Epidermal melanocyte (primary cell): Measurements from ENCODE around the gene PIP4K2B.

Experiments
- DNase-seq: peaks from one replicate; pipeline ENCODE4 v3.0.0; 2011; ENCODE audit warnings: low spot score; ENCODE audit not compliant: insufficient read length

Gene PIP4K2B

GRCh38 chr17:38779965-38780752 lies 19.2 kb downstream of the PIP4K2B start:
- DNase-seq, result no peak

DNA sequence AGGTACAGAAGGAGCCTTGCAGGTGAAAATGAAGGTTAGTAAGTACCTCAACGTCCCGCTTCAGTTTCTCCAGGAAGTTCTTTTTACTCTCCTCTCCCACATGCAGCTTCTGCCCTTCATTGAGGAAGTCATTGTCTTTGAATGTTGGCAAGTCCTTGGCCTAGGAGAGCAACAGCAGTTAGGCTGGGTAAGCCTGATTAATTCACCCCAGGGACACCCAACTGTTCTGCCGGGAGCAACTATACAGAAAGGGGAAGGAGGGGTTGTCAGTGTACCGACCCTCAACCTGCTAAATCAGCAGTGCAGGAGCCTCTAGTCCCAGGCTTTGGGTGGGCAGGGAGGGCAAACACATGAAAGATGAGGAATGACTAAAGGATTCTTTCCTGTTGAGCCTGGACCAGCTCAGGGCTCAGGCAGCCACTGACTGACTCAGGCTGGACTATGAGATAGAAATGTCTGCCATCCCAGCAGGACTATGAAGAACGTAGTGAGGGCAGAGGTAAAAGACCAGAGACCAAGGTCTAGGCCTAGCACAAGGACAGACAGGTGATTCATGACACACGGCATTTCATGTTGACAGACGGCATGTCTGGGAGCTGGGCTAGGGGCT lies 21.6 kb downstream of the PIP4K2B start:
- DNase-seq, result no peak

GRCh38 chr17:38773258-38773657 lies 26.1 kb downstream of the PIP4K2B start:
- no peak for DNase-seq

DNA sequence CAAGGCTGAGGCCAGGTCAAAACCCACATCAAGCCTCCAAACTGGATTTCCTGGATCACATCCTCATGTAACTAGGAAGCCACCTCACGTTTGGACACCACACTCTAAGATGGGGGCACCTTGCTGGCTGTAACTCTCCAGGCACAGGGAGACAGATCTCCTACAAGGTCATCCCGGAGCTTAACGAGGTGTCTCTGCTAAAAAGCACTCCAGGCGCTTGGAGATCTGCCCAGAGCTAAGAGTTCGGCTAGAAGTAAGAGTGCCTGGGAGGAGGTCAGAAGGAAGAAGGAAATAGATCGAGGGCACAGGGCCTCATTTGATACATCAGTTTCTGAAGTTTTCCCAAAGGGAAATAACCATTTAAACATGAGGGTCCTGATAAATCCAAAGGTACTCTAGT lies 30.9 kb downstream of the PIP4K2B start:
- DNase-seq, result no peak

GRCh38 chr17:38766341-38766740 lies 33.0 kb downstream of the PIP4K2B start:
- DNase-seq, result no peak

DNA sequence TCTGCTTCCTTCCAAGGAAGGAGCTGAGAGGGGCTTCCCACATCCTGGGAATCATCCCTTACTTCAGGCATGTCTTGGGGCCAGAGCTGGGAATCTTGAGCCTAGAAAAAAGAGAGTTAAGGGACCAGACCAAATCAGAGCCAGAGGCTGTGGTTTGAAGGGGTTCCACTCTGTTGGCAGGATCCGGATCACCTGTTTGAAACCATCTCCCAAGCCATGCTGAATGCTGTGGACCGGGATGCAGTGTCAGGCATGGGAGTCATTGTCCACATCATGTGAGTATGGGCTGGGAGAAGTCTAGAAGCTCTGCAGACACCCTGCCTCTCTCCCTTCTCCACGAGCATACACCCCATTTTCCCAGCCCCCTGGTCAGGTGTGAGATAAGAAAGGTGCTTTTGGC lies 37.1 kb downstream of the PIP4K2B start:
- no peak for DNase-seq

DNA sequence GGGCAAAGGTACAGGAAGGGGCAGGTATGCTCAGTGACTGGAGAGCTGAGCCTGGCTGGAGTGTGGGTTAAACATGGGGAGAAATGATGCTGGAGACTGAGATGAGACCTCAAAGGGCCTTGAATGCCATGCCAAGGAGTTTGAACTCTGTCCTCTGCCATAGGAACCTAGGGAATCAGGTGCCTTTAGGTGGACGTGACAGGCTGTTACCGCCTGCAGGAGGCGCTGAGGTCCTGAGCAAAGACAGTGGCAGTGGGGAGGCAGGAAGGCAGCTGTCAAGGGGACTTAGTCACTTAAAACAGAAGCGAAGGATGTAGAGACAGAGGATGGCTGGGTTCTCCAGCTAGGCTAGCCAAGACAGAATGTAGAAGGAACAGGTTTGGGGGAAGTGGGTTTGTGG lies 37.7 kb downstream of the PIP4K2B start:
- DNase-seq, result no peak

DNA sequence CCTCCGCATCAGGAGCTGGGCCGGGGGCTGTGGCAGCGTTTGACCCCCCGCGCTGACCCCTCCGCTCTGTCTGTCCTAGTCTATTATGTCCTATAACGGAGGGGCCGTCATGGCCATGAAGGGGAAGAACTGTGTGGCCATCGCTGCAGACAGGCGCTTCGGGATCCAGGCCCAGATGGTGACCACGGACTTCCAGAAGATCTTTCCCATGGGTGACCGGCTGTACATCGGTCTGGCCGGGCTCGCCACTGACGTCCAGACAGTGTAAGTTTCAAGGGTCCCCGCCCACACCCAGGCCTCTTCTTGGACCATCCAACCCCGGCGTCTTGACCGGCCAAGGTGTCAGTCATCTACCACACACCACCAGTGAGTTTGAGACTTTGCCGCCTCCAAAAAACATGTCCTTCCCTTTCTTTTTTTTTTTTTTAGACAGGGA lies 46.3 kb downstream of the PIP4K2B start:
- no peak for DNase-seq

GRCh38 chr17:38752308-38753070 lies 46.9 kb downstream of the PIP4K2B start, which contains the start of gene PSMB3:
TSS of gene PSMB3 (plus strand) at chr17:38752741. CDS start at chr17:38752827, 86 bp downstream.
- peak; percentile 98 for DNase-seq

- peak; percentile 59 for DNase-seq
Measured at GRCh38 chr17:38751808-38752307, 47.5 kb downstream of the PIP4K2B start.

DNA sequence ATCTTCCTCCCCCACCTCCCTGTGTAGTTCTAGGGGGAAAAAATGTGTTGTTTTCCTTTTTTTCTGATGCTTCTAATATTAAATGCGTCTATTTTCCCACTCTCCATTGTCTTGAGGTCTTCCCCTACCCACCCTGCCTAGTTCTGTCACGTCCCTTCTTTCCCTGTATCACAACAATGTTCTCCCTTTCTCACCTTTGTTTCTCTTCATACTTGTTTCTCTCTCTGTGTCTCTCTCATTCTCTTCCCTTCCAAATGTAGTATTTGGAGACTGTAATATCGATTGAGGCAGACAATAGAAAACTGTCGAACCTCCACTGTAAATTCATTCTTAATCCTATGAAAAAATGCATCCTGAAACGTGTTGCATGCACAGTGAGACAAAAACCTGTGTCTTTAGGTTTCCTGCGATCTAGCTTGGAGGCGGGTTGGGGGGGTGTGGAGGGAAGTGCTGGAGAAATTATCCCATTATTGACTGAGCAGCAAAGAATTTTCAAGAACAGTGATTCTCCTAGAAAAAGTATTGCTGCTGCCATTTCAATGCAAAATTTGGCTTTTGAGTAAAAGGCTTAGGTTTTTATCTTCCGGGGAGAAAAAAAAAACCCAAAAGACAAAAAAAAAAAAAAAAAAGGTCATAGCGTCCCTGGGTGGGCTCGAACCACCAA lies 48.1 kb downstream of the PIP4K2B start:
- DNase-seq, result no peak

DNA sequence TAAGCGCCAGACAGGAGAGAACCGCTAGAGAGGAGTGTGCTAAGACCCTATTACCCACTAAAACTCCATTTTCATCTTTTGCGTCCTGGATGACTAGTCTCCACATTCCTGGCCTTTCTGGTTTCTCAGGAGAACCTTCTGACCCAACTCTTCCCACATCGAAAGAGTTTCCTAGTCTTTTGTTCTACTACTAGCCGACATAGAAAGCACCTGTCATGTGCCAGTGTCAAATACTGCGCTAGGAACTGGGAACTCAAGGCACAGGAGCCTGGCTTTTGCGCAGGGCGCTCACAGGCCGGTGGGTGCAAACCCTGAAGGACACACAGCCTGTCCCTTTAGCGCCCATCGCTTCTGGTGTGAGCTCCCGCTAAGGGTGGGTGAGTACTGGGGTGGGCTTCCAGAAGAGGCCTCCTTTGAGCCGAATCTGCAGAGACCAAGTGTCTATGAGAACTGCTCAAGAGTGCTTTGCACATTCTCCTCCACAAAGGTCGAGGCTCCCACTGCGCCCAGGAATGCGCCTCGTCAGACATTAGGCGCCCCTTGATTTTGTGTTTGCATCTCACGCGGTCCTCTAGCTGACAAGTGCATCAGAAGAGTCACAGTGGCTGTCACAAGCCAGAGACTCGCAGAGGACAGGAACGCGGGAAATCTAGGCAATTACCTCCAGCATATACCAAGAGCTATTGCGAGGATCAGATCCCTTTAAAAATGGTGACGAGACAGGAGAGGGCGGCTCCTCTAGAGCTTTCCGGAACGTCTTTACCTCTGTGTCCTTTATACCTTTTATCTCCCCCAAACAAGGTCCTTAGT lies 48.8 kb downstream of the PIP4K2B start:
- no peak for DNase-seq

- no peak for DNase-seq
Measured at GRCh38 chr17:38750044-38750311, 49.4 kb downstream of the PIP4K2B start.

GRCh38 chr17:38749223-38750043 lies 49.9 kb downstream of the PIP4K2B start:
- DNase-seq, result no peak

DNA sequence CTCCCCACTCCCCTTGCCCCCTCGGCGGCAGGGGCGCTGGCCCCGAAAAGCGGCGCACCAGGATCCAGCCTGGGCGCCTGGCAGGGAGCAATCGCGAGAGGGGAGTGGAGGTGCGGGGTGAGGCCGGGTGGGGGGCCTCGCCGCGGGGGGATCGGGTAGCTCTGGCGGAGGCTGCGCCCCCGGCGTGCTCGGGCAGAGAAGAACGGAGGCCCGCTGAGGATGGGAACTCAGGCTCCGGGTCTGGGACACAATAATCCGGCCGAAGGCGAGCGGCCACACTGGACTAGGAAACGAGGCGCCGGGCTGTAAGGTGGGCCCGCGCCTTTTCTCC lies 50.5 kb downstream of the PIP4K2B start:
- DNase-seq, result no peak

DNA sequence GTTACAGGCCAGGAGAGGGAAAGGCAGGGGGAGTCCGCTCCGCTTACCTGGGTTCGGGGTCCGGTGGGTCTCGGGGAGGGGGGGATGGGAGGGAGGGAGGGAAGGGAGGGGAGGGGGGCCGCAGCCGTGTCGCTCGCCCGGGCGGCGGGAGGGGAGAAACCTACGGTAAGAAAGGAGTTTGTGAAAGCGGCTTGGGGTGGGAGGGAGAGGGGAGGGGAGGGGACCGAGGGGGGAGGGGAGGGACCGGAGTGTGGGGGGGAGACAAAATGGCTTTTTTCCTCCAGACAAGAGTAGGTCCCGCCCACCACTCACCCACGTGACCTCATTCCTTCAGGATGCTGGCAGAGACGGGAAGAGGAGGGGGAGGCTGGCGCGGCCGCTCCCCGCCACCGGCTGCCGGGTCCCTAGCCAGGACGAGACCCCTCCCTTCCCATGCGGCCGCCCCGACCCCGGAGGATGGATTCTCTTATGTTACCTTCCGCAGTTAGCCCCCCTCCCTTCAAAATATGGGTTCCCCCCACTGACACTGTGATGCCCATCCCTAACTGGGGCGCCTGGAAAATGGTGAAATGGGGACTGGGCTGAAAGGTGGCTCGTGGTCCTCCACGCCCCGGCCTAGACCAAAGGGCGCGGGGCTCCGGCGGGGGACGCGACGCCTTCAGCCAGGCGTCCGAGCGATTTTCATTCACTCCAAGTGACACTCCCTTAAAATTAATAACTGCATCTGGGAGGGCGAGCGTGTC lies 51.0 kb downstream of the PIP4K2B start, which contains the start of gene PCGF2:
PCGF2 (minus strand) TSS at position 188 of the 743 bp plus-strand sequence. CDS start 7,934 bp downstream, outside the sequence.
- peak; percentile 78 for DNase-seq

GRCh38 chr17:38747463-38748148 lies 51.8 kb downstream of the PIP4K2B start:
- DNase-seq, result no peak

DNA sequence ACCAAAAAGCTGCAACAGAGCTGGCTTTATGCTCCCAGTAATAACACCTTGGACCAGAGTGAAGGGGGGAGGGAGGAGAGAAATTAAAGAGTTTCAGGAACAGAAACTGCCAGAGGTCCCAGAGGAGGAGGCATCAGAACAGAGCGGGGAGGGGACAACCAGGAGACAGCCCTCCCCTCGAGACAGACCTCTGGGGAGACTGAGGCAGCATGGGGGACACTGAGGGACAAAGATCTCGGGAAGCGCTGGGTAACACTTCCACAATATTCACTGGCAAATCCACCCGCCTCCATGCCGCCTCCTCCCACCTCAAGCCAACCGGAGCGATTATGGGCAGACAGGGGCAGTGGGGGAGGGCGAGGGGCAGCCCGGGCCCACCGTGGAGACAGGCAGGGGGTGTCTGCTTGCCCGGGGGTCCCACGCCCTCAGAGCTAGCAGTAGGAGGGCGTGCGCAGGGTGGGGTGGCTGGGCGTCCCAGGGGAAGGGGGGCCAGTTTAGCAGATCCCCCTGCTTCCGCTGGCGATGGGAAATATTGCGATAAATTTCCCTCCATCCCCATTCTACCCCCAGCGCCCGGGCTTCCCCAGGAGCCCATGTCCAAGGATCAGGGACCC lies 52.4 kb downstream of the PIP4K2B start:
- no peak for DNase-seq
